OCI-LY1 (cell line): ENCODE results near the gene TLR6.

ENCODE experiments used
- EZH2 ChIP-seq: fragments of 200-600 bp; sonication (generic), shearing (Covaris generic); IDR thresholded peaks from 2 replicates; pipeline ENCODE4 v1.8.0; 2017; ENCODE audit warnings: borderline replicate concordance, mixed run types, mild to moderate bottlenecking, antibody characterized with exemption, low read length, moderate library complexity, mixed read lengths
- TF ChIP-seq, protein P1 (sequence below): fragments of 200-600 bp; sonication (generic), shearing (Covaris generic); IDR thresholded peaks from 2 replicates; pipeline ENCODE4 v1.5.1; 2017; ENCODE audit warnings: mild to moderate bottlenecking, antibody characterized with exemption, low read length, moderate library complexity, mixed read lengths

DNA sequence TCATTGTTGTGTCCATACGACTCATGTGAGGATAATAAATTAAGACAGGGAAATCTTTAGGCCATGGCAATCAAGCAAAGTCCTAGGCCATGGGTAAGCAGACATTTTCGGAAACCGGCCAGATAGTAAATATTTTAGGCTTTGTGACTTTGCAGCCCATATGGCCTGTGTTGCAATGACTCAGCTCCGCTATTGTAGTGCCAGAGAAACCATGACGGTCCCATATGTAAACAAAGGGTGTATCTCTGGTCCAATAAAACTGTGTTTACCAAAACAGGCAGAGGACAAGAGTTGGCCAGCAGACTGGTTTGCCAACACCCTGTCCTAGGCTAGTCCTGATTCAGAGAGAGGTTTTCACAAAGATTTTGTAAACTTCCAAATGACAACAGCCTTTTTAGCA, 16.0 kb upstream of the TLR6 start:
- TF ChIP-seq, protein P1, sequence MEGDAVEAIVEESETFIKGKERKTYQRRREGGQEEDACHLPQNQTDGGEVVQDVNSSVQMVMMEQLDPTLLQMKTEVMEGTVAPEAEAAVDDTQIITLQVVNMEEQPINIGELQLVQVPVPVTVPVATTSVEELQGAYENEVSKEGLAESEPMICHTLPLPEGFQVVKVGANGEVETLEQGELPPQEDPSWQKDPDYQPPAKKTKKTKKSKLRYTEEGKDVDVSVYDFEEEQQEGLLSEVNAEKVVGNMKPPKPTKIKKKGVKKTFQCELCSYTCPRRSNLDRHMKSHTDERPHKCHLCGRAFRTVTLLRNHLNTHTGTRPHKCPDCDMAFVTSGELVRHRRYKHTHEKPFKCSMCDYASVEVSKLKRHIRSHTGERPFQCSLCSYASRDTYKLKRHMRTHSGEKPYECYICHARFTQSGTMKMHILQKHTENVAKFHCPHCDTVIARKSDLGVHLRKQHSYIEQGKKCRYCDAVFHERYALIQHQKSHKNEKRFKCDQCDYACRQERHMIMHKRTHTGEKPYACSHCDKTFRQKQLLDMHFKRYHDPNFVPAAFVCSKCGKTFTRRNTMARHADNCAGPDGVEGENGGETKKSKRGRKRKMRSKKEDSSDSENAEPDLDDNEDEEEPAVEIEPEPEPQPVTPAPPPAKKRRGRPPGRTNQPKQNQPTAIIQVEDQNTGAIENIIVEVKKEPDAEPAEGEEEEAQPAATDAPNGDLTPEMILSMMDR: no peak
- no peak for TF ChIP-seq EZH2
